K562 treated with DMSO at 1 percent for 4 hours (cell line): Measurements from ENCODE around the gene SLC34A3. TPM values are rescaled to one million over a fixed set of nuclear protein-coding genes. Genes with fewer than 3 reads are reported as not detected.

Source experiments
- total RNA-seq: library from RNA; unstranded; fragments of 300-600 nt; gene quantifications from 2 replicates; pipeline ENCODE4 v1.2.3, GENCODE V29; 2022; ENCODE audit not compliant: insufficient read depth

The SLC34A3 gene
- total RNA-seq, result not detected in 2 replicates

DNA sequence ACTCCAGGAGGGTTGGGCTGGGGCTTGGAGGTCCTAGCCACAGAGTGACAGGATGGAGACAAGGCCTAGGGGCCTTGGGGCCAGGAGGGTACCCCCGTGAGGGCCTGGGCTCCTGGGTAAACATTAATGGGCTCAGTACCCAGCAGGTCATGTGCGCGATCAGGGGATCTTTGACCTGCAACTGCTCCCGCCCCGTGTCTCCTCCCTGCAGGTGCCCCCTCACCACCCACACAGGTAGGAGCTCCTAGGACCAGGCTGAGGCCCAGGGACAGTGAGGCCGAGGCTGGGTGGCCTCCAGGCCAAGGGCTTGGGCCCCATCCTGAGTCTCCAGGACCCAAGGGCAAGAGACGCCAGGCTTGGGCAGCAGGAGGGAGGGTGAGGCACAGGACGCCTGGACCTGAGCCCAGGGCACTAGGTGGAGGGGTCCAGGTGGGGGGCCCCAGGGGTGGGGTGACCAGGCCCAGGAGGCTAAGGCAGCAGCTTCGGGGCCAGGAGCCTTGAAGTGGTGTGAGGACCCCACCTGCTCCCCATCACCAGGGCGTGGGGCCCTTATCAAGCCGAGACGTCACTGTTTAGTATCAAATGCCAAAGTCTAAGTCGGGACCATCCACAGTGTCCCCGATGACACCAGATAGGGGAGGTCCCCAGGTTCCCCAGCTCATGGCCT is at the start of gene SLC34A3:
SLC34A3 (plus strand) TSS at position 197 of the 667 bp plus-strand sequence. CDS start 802 bp downstream, outside the sequence.

DNA sequence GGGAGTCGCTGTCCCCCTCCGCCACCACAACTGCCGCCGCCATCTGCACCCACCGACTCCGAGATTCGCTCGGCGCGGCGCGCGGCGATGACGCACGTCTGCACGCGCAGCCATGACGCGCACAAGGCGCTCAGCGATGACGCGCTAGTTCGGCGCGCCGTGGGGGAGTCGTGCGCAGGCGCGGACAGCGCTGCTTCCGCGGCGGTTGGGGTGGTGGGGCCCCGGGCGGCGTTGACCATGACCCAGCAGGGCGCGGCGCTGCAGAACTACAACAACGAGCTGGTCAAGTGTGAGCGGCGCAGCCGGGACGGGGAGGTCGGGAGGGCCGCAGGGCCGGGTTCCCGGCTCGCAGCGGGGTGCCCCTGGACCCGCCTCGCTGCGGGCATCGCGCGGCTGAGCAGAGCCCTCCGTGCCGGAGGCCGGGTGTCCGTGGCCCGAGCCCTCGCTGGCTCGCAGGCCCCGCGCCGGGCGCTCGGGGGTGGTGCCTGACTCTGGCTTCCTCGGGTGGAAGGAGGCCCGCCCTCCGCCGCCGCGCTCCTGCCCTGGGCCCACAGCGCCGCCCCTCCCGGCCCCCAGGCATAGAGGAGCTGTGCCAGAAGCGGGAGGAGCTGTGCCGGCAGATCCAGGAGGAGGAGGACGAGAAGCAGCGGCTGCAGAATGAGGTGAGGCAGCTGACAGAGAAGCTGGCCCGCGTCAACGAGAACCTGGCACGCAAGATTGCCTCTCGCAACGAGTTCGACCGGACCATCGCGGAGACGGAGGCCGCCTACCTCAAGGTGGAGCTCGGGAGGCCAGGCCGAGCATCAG is 42.0 kb upstream of the SLC34A3 start, which contains the start of the genes ANAPC2 and SSNA1:
ANAPC2 (minus strand) TSS at position 71 of the 807 bp plus-strand sequence; CDS start at position 43, 28 bp downstream.
SSNA1 (plus strand) TSS at position 187 of the 807 bp plus-strand sequence; CDS start at position 238, 51 bp downstream.

DNA sequence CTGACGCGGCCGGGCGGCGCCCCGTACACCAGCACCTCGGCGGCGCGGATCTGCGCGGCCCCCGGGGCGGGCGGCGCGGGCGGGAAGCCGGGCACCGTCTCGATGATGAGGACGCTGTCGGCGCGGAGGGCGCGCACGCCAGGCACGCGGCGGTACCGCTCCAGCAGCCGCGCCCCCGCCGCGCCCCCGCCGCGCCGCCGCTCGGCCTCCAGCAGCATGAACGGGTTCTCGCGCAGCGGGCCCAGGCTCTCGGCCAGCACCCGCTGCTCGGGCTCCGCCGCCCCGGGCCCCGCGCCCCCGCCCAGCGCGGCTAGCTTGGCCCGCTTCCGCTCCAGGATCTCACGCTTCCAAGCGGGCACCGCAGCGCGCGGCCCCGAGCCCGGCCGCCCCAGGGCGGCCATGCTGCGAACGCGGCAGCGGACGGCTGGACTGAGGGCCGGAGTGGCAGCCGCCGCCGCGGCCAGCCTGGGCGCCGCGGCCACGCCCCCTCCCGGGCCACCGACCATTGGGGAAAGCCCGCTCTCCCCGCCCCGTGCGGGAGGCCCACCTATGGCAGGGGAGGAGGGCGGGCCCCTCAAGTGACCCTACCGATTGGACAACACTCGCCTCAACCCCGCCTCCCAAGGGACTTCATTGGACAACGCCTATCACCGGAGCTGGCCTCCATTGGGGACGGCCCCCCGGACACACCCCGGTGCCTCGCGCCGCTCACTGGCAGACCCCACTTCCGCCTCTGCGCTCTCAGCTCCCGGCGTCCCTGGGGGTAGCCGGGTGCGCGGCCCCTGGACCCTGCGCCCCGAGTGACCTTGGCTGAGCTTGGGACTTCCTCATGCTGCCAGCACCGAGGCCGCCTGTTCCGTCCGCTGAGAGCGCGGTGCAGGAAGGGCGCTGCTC is 30.1 kb upstream of the SLC34A3 start, which contains the start of gene TPRN:
TPRN (minus strand) TSS at position 431 of the 894 bp plus-strand sequence; CDS start at position 401, 30 bp downstream.

DNA sequence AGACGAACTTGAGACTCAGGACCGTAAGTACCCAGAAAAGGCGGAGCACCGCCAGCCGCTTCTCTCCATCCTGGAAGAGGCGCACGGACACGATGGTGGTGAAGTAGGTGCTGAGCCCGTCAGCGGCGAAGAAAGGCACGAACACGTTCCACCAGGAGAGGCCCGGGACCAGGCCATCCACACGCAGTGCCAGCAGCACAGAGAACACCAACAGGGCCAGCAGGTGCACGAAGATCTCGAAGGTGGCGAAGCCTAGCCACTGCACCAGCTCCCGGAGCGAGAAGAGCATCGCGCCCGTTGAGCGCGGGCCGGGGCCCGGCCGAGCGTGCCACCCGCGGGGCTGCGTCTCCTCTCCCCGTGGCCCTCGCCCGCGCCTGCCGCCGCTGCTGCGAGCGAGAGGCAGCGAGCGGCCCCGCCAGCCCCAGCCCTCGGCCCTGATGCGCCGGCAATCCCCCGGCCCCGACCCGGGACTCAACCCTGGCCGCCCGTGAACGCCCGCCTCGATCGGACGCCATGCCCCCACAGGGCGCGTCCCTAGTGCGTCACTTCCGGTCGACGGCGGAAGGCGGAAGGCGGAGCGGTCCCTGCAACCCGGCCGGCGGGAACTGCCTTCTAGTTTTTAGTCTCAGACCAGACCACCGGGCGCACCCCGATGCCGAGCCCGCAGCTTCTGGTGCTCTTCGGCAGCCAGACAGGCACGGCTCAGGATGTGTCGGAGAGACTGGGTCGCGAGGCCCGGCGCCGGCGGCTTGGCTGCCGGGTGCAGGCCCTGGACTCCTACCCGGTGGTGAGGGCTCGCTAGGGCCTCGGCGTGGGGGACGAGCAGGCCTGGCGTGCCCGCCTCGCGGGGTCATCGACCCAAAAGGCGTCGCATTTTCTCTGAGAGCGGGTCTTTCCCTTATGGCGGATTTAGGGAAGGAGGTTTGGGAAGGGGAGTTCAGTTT is 25.3 kb upstream of the SLC34A3 start, which contains the start of the genes NDOR1 and TMEM203:
NDOR1 (plus strand) TSS at position 575 of the 944 bp plus-strand sequence; CDS start at position 653, 78 bp downstream.
TMEM203 (minus strand) TSS at position 523 of the 944 bp plus-strand sequence; CDS start at position 289, 234 bp downstream.

DNA sequence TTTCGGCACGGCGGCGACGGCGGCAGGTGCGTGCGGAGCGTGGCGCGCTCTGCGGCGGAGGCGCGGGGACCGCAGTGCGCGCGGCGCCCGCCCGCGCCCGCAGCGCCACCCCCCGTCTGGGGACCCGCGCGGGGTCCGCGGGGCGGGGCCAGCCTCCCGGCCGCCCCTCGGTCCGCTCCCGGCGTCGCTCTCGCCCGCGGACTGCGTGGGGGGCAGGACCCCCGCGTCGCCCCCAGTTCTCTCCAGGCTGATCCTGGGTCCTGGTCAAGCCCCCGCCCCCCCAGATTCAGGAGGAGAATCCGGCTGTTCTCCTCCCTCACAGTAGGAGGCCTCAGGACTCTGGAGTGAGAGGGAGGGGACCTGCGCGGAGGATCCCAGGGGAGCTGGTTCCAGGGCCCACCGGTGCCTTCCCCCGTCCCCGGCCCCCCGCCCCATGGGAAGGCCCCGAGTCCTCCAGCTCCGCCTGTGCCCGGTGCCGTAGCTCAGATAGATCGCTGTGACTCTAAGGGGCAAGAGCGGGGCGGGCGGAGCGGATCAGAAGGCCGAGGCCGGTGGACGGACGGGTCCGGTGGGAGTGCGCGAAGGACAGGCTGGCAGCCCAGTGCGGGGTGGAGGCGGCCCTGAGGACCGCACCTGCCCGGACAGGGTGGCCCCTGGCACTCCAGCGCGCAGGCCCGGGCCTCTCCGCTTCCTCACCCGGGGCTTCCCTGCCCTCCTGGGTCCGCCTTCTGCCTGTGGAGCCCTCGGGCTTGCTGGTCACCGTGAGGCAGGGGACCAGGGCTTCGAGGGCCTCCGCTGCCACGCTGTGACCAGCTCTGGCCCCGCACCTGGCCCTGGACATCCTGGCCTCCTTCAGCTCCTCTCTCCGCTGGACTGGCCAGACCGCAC is 8.3 kb upstream of the SLC34A3 start, which contains the start of gene RNF208:
RNF208 (minus strand) TSS at position 51 of the 888 bp plus-strand sequence. CDS start 1,028 bp downstream, outside the sequence.

DNA sequence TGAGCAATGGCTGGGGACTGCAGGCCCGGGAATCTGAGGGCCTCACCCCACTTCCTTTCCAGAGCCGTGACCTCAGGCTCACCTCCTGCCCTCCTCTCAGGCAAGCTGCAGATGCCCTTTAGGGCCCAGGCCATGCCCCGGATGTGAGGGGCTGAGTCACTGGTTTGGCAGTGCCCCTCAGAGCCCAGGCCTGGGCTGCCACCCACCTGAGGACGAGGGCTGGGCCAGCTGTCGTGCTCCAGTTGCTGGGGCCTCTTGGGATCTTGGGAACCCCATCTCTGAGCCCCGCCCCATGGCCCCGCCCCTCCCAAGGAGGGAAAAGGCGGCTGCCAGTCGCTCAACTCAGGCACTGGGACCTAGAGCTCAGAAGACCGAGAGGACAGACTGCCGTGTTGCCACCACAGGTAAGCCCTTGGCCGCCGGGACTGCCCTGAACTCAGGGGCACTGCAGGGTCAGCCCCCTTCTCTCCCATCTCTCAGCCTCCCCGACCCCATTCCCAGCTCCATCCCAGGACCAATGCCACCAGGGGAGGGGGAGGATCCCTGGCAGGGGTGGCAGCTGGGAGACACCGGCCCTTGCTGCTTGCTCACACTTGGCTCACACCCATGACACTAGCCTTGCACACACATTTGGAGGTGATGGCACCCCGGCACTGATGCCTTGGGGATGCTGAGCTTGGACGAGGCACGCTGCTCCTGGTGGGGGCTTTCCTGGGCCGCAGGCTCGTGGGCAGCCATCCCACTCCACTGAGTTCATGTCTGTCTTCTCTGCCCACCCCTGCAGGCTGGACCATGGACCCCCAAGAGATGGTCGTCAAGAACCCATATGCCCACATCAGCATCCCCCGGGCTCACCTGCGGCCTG is 5.6 kb upstream of the SLC34A3 start, which contains the start of gene CYSRT1:
CYSRT1 (plus strand) TSS at position 345 of the 865 bp plus-strand sequence; CDS start at position 793, 448 bp downstream.

DNA sequence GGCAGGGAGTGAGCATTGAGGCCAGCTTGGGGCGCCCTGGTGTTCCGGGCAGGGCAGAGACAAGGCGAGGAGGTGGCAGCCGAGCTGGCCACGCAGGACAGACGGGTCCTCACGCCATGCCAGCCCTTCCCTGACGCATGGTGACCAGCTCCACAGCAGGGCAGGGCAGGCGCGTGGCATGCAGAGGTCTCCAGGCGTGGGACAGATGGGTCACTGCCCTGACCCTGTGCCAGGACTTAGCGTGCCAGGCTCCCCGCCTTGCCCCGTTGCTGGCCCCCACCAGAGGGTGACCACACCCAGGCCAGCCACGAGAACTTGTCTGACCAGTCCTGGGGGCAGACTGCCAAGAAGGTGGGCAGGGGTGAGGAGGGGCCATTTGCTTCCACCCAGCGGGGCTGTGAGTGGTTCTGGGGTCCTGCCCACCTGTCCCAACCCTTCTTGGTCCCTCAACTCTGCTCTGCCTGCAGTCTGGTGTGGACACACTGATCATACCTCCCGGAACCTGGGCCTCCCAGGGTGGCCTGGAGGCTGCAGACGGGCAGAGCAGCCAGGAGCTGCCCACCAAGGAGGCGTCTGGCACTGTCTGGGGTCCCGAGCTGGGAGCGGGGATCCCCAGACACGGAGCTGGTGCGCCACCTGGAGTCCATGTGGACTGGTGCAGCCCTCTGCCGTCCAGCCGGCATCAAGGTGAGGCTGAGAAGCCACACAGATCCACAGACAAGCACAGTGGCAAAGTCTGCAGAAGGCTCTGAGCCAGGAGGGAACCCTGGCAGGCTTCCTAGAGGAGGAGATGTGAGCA is 3.4 kb upstream of the SLC34A3 start, which contains the start of gene RNF224:
RNF224 (plus strand) TSS at position 449 of the 799 bp plus-strand sequence. CDS start 834 bp downstream, outside the sequence.

DNA sequence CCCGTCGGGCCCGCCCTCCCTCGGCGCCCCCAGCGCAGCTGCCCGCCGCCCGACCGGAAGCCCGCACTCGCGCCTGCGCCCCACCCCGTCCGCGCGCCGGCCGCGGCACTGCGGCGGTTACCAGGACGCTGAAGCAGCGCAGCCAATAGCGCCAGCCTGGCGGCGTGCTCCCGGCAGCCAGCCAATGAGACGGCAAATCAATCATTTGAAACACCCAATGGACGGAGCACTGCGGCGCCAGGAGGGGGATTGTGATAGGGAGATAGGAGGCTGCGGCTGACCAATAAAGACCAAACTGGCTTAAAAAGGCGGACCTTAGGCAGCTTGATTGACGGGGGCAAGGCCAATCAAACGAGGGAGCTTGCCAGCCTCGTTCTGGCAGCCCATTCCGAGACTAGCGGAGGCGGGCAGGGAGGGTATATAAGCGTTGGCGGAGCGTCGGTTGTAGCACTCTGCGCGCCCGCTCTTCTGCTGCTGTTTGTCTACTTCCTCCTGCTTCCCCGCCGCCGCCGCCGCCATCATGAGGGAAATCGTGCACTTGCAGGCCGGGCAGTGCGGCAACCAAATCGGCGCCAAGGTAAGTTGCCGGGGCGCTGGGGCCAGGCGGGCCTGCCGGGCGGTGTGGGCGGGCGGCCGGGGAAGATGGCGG is 10.3 kb downstream of the SLC34A3 start, which contains the start of gene TUBB4B:
TUBB4B (plus strand) TSS at position 447 of the 649 bp plus-strand sequence; CDS start at position 521, 74 bp downstream.

DNA sequence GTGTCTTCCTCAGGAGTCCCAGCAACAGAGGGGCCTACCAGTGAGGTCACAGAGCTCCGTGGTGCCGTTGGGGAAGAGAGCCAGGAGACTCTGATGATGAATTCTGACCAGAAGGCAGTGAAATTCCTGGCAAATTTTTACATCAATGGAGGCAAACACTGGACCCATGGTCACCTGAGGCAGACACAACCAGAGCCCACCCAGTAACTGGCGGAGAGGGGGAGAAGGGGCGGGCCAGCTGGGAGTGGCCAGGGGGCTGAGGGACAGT is 20.4 kb downstream of the SLC34A3 start, which contains the start of gene STPG3:
STPG3 (plus strand) TSS at position 93 of the 268 bp plus-strand sequence; CDS start at position 94, 1 bp downstream.

DNA sequence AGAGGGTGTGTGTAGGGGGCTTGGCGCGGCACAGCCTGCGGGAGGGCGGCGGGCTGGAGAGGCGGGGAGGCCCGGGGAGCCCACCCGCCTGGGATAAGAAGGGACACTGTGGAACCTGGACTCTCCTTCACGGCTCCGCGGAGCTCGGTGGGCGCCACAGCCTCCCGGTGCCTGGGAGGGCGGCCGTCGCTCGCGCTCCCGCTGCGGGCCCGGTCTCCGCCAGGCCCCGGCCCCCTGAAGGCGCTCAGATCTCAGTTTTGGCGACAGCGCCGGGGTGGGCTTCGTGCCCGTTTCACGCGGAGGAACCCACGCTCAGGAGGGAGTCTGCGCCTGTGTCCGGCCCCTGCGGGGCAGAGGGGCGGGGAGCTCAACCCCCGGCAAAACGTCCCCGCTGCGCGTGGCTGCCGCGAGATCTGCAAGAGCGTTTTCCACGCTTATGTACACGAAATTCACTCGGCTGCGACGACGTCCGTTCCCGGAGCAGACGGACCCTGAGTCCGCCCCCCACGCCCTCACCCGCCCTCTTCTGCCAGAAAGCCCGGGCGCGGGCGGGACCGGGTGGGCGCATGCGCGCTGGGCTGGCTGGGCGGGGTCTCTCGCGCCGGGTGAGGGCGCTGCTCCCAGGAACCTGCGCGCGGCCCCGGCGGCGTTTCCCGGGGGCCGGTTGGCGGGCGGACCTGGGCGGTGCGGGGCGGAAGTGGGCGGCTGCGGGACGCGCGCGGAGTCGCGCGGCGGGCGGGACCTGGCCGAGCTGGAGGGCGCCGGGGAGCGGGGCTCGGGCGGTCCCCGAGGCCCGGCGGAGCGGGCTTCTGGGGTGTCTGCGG is 24.1 kb downstream of the SLC34A3 start, which contains the start of gene NELFB:
NELFB (plus strand) TSS at position 704 of the 824 bp plus-strand sequence.

DNA sequence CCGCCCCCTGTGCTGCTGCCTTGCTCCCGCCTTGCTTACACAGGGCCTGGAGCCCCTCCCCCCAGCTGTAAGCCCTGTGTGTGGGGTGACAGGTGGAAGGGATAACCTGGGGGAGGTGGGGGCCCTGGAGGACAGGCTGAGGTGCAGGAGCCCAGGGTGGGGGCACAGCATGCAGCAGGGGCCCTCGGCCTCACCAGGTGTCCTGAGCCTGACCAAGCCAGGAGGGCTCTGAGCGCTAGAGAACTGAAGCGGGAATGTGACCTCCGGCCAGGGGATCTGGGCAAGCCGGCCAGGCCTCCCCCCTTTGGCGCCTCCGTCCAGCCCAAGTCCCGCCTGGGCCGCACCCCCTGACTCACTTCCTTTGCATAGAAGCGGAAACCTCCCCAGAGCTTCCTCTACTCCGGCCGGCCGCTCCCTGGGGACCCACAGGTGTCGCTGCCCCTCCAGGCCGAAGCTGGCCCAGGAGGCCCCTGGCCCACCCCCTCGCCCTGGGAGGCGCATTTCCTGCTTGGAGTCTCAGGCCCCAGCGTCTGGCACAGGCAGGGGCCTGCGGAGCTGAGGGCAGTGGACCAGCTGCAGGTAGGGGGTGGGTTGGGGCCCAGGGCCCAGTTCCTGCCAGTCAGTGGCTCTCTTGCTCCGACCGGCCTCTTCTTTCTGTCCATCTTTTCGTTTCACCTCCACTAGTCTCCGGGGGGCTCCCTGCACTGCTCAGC is 46.8 kb downstream of the SLC34A3 start, which contains the start of gene TOR4A:
TOR4A (plus strand) TSS at position 398 of the 713 bp plus-strand sequence. CDS start 964 bp downstream, outside the sequence.

